Measurements from ENCODE around the gene MEG3. TPM values are rescaled to one million over a fixed set of nuclear protein-coding genes. Genes with fewer than 3 reads are reported as not detected.

MEG3 gene
- total RNA-seq, 1 donor from 2014 or later: 0.22 TPM

DNA sequence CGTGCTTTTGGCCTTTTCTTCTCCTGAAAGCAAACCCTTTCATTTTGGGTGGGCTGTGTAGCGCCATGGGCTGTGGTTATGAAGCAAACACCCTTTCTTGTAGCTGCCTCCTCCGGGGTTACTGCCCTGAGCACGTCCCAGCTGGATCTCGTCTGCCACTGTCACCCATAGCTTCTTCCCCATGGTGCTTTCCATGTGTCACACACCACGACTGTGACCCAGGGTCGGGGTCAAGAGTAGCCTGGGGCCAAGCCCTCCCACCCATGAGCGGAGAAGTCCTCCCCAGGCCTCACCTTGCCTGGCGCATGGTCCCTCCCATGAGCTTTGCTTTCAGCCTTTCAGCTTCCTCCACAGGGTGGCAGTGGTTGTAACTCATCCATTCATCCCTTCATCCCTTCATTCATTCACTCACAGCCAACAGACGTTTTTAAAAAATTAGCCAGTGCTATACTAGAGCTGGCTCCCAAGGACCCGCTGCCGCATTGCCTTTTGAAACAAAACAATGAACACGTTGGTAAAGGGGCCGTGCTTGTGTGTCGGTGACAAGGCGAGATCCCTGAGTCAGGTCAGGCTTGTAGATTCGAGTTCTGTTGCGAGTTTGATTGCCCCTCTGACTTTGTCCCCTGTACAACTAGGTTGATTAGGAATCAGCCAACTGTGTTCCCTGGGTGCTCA, 29.5 kb downstream of the MEG3 start:
- peaks cover 9% of the 10 kb centered on the region for H3K36me3 Mint-ChIP-seq (ENCODE audit: unreplicated experiment)
- no peak for DNase-seq
- TF ChIP-seq, protein P1, sequence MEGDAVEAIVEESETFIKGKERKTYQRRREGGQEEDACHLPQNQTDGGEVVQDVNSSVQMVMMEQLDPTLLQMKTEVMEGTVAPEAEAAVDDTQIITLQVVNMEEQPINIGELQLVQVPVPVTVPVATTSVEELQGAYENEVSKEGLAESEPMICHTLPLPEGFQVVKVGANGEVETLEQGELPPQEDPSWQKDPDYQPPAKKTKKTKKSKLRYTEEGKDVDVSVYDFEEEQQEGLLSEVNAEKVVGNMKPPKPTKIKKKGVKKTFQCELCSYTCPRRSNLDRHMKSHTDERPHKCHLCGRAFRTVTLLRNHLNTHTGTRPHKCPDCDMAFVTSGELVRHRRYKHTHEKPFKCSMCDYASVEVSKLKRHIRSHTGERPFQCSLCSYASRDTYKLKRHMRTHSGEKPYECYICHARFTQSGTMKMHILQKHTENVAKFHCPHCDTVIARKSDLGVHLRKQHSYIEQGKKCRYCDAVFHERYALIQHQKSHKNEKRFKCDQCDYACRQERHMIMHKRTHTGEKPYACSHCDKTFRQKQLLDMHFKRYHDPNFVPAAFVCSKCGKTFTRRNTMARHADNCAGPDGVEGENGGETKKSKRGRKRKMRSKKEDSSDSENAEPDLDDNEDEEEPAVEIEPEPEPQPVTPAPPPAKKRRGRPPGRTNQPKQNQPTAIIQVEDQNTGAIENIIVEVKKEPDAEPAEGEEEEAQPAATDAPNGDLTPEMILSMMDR (IDR thresholded peaks at IDR 0.05; ENCODE audit: partially characterized antibody, unreplicated experiment): no peak
- no peak overlapping the region for H3K4me3 Mint-ChIP-seq (ENCODE audit: unreplicated experiment)
- peaks cover 4% of the 10 kb centered on the region for H3K9me3 Mint-ChIP-seq (ENCODE audit: unreplicated experiment)
- H3K4me1 Mint-ChIP-seq (ENCODE audit: low read depth, unreplicated experiment): peaks cover 6% of the 10 kb centered on the region
- no peak overlapping the region for H3K27ac Mint-ChIP-seq (ENCODE audit: unreplicated experiment)
- H3K27me3 Mint-ChIP-seq (ENCODE audit: unreplicated experiment): peaks cover 9% of the 10 kb centered on the region

DNA sequence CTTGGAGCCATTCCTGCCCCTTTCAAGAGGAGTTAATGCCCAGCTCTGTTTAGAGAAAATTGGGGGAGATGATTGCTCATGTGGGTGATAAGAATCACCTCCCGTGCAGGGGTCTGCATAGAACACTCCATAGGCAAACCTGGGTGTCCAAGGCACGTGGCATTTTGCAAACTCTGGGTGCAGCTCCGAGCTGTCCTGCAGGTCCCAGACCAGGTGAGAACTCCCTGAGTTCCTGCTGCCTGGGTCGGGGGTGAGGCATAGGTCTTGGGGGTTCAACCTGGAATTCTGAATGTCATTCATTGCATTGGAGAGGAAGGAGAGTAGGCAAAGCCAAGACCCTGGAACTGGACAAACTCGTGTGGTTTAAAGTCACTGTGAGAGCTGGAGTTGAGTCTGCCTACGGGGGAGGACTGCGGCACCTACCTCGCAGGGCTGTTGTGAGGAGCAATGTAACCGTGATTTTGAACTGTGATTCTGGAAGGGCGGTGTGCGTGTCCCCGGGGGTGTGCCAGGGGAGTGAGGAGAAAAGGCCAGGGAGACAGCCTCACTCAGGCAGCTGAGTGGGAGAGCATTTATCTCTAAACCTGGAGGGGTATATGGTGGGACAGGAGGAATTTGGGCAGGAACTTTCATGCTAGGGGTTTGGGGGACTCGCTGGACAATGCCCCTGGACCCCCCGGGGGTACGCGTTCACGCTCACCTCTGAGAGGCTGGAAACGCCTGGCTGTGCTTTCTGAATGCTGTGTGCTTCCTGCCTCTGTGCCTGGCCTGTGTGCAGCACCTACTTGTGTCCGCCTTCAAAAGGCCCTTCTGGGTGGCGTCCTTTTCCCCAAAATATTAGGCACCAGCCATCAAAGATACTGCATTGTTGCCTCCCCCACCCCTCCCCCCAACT, 30.4 kb downstream of the MEG3 start:
- peaks cover 5% of the 10 kb centered on the region for H3K36me3 Mint-ChIP-seq (ENCODE audit: unreplicated experiment)
- peaks cover 6% of the 10 kb centered on the region for H3K4me1 Mint-ChIP-seq (ENCODE audit: low read depth, unreplicated experiment)
- H3K27ac Mint-ChIP-seq (ENCODE audit: unreplicated experiment): no peak overlapping the region

GRCh38 chr14:100857233-100857922, 31.5 kb downstream of the MEG3 start:
- H3K9me3 Mint-ChIP-seq (ENCODE audit: unreplicated experiment): peaks cover 5% of the 10 kb centered on the region
- H3K36me3 Mint-ChIP-seq (ENCODE audit: unreplicated experiment): no peaks in the 10 kb centered on the region
- DNase-seq: no peak
- H3K27me3 Mint-ChIP-seq (ENCODE audit: unreplicated experiment): peaks cover 9% of the 10 kb centered on the region
- no peak overlapping the region for H3K27ac Mint-ChIP-seq (ENCODE audit: unreplicated experiment)
- TF ChIP-seq, protein P1 (IDR thresholded peaks at IDR 0.05; ENCODE audit: partially characterized antibody, unreplicated experiment): no peak
- no peak overlapping the region for H3K4me3 Mint-ChIP-seq (ENCODE audit: unreplicated experiment)
- no peaks in the 10 kb centered on the region for H3K4me1 Mint-ChIP-seq (ENCODE audit: low read depth, unreplicated experiment)

More for the DNA sequence above, 30.4 kb downstream of the MEG3 start:
- TF ChIP-seq, protein P1 (IDR thresholded peaks at IDR 0.05; ENCODE audit: partially characterized antibody, unreplicated experiment): no peak
- no peak overlapping the region for H3K4me3 Mint-ChIP-seq (ENCODE audit: unreplicated experiment)
- peaks cover 9% of the 10 kb centered on the region for H3K27me3 Mint-ChIP-seq (ENCODE audit: unreplicated experiment)
- no peak for DNase-seq
- H3K9me3 Mint-ChIP-seq (ENCODE audit: unreplicated experiment): peaks cover 5% of the 10 kb centered on the region

- TF ChIP-seq, protein P1 (IDR thresholded peaks at IDR 0.05; ENCODE audit: partially characterized antibody, unreplicated experiment): no peak
- Mint-ChIP-seq H3K9me3 (ENCODE audit: unreplicated experiment) (peaks cover 5% of the 10 kb centered on the region), H3K27ac (ENCODE audit: unreplicated experiment) (no peak overlapping the region), H3K4me3 (ENCODE audit: unreplicated experiment) (no peak overlapping the region), H3K27me3 (ENCODE audit: unreplicated experiment) (peaks cover 9% of the 10 kb centered on the region), H3K36me3 (ENCODE audit: unreplicated experiment) (no peaks in the 10 kb centered on the region), H3K4me1 (ENCODE audit: low read depth, unreplicated experiment) (no peaks in the 10 kb centered on the region)
- DNase-seq: no peak
Measured at GRCh38 chr14:100857923-100858837, 32.3 kb downstream of the MEG3 start.

Data from glutamatergic neuron (in vitro differentiated cells).